ENCODE data around the gene TEC.

The TEC gene

GRCh38 chr4:48205107-48205506 lies 64.5 kb downstream of the TEC start:
- Histone ChIP-seq H2BK120ac (ENCODE audit: low read depth, low read length) (no peak overlapping the region), H2AK5ac (ENCODE audit: low read depth, low read length) (no peak overlapping the region), H3K27me3 (ENCODE audit: control insufficient read depth in 3 of 3, insufficient read depth in 3 of 3, low read depth in 1 of 3, low read length in 3 of 3) (no peaks in the 10 kb centered on the region), H2BK12ac (ENCODE audit: low read length) (no peak overlapping the region), H3K9me3 (replicated peaks in 1 of 2; ENCODE audit: control insufficient read depth in 2 of 2, insufficient read depth in 1 of 2, low read depth in 1 of 2, low read length in 2 of 2) (no peaks in the 10 kb centered on the region), H4K8ac (ENCODE audit: low read depth, low read length) (no peak overlapping the region), H3K18ac (ENCODE audit: low read length) (no peak overlapping the region), H3K36me3 (replicated peaks in 1 of 2; ENCODE audit: control insufficient read depth in 2 of 2, insufficient read depth in 2 of 2, low read length in 2 of 2) (no peaks in the 10 kb centered on the region), H3K9ac (ENCODE audit: low read depth, low read length, poor library complexity) (no peak overlapping the region), H2BK5ac (ENCODE audit: low read length) (no peak overlapping the region), H3K14ac (ENCODE audit: low read length) (no peak overlapping the region), H2AFZ (ENCODE audit: low read length) (no peak overlapping the region), H3K4me1 (ENCODE audit: control insufficient read depth in 2 of 2, insufficient read depth in 1 of 2, low read depth in 1 of 2, low read length in 2 of 2) (no peaks in the 10 kb centered on the region), H3K23ac (ENCODE audit: low read depth, low read length, poor library complexity) (no peak overlapping the region), H3K4ac (ENCODE audit: low read length) (no peak overlapping the region), H3K4me2 (ENCODE audit: insufficient read depth, low read length, poor library complexity, severe bottlenecking) (no peak overlapping the region), H2BK15ac (ENCODE audit: low read length) (no peak overlapping the region), H4K91ac (ENCODE audit: low read depth, low read length, poor library complexity) (no peak overlapping the region), H3K27ac (replicated peaks; ENCODE audit: low read length) (no peak overlapping the region), H3K4me3 (ENCODE audit: low read length in 2 of 2) (no peak overlapping the region), H3K79me1 (ENCODE audit: low read depth, low read length) (no peaks in the 10 kb centered on the region)
- no peak for DNase-seq (ENCODE audit: low spot score)
- WGBS, 2 donors (ENCODE audit: extremely low coverage in 2 of 2, insufficient read length in 2 of 2, insufficient replicate concordance in 1 of 2): no CpG with 5 or more reads among the region's 2 CpGs

- no peaks in the 10 kb centered on the region for H3K9me3 ChIP-seq (replicated peaks in 1 of 2; ENCODE audit: control insufficient read depth in 2 of 2, insufficient read depth in 1 of 2, low read depth in 1 of 2, low read length in 2 of 2)
- H3K4me3 ChIP-seq (ENCODE audit: low read length in 2 of 2): no peak overlapping the region
- no peak overlapping the region for H2AFZ ChIP-seq (ENCODE audit: low read length)
- no peak overlapping the region for H3K27ac ChIP-seq (replicated peaks; ENCODE audit: low read length)
- H3K23ac ChIP-seq (ENCODE audit: low read depth, low read length, poor library complexity): no peak overlapping the region
- H2BK5ac ChIP-seq (ENCODE audit: low read length): no peak overlapping the region
- no peak overlapping the region for H3K4ac ChIP-seq (ENCODE audit: low read length)
- no peak overlapping the region for H4K91ac ChIP-seq (ENCODE audit: low read depth, low read length, poor library complexity)
- H3K9ac ChIP-seq (ENCODE audit: low read depth, low read length, poor library complexity): no peak overlapping the region
- H3K79me1 ChIP-seq (ENCODE audit: low read depth, low read length): no peaks in the 10 kb centered on the region
- no peak for DNase-seq (ENCODE audit: low spot score)
- H2BK12ac ChIP-seq (ENCODE audit: low read length): no peak overlapping the region
- H3K4me2 ChIP-seq (ENCODE audit: insufficient read depth, low read length, poor library complexity, severe bottlenecking): no peak overlapping the region
- no peak overlapping the region for H3K18ac ChIP-seq (ENCODE audit: low read length)
- no CpG with 5 or more reads among the region's 3 CpGs for WGBS, 2 donors (ENCODE audit: extremely low coverage in 2 of 2, insufficient read length in 2 of 2, insufficient replicate concordance in 1 of 2)
- no peak overlapping the region for H4K8ac ChIP-seq (ENCODE audit: low read depth, low read length)
- H2BK15ac ChIP-seq (ENCODE audit: low read length): no peak overlapping the region
- H2BK120ac ChIP-seq (ENCODE audit: low read depth, low read length): no peak overlapping the region
- H3K14ac ChIP-seq (ENCODE audit: low read length): no peak overlapping the region
- H2AK5ac ChIP-seq (ENCODE audit: low read depth, low read length): no peak overlapping the region
- no peaks in the 10 kb centered on the region for H3K4me1 ChIP-seq (ENCODE audit: control insufficient read depth in 2 of 2, insufficient read depth in 1 of 2, low read depth in 1 of 2, low read length in 2 of 2)
- no peaks in the 10 kb centered on the region for H3K36me3 ChIP-seq (replicated peaks in 1 of 2; ENCODE audit: control insufficient read depth in 2 of 2, insufficient read depth in 2 of 2, low read length in 2 of 2)
- H3K27me3 ChIP-seq (ENCODE audit: control insufficient read depth in 3 of 3, insufficient read depth in 3 of 3, low read depth in 1 of 3, low read length in 3 of 3): no peaks in the 10 kb centered on the region
These were observed 65.8 kb downstream of the TEC start for GRCh38 chr4:48203819-48204218.

- no CpG with 5 or more reads among the region's 5 CpGs for WGBS, 2 donors (ENCODE audit: extremely low coverage in 2 of 2, insufficient read length in 2 of 2, insufficient replicate concordance in 1 of 2)
- H4K8ac ChIP-seq (ENCODE audit: low read depth, low read length): no peak overlapping the region
- H3K4me1 ChIP-seq (ENCODE audit: control insufficient read depth in 2 of 2, insufficient read depth in 1 of 2, low read depth in 1 of 2, low read length in 2 of 2): no peaks in the 10 kb centered on the region
- H3K27me3 ChIP-seq (ENCODE audit: control insufficient read depth in 3 of 3, insufficient read depth in 3 of 3, low read depth in 1 of 3, low read length in 3 of 3): no peaks in the 10 kb centered on the region
- no peak overlapping the region for H2BK15ac ChIP-seq (ENCODE audit: low read length)
- no peak overlapping the region for H2AFZ ChIP-seq (ENCODE audit: low read length)
- no peak overlapping the region for H2BK120ac ChIP-seq (ENCODE audit: low read depth, low read length)
- H2AK5ac ChIP-seq (ENCODE audit: low read depth, low read length): no peak overlapping the region
- H3K4ac ChIP-seq (ENCODE audit: low read length): no peak overlapping the region
- H3K79me1 ChIP-seq (ENCODE audit: low read depth, low read length): no peaks in the 10 kb centered on the region
- H2BK12ac ChIP-seq (ENCODE audit: low read length): no peak overlapping the region
- H3K9ac ChIP-seq (ENCODE audit: low read depth, low read length, poor library complexity): no peak overlapping the region
- no peak overlapping the region for H3K14ac ChIP-seq (ENCODE audit: low read length)
- H3K18ac ChIP-seq (ENCODE audit: low read length): no peak overlapping the region
- H2BK5ac ChIP-seq (ENCODE audit: low read length): no peak overlapping the region
- no peak overlapping the region for H4K91ac ChIP-seq (ENCODE audit: low read depth, low read length, poor library complexity)
- no peak for DNase-seq (ENCODE audit: low spot score)
- no peak overlapping the region for H3K4me3 ChIP-seq (ENCODE audit: low read length in 2 of 2)
- no peak overlapping the region for H3K4me2 ChIP-seq (ENCODE audit: insufficient read depth, low read length, poor library complexity, severe bottlenecking)
- H3K23ac ChIP-seq (ENCODE audit: low read depth, low read length, poor library complexity): no peak overlapping the region
- H3K36me3 ChIP-seq (replicated peaks in 1 of 2; ENCODE audit: control insufficient read depth in 2 of 2, insufficient read depth in 2 of 2, low read length in 2 of 2): no peaks in the 10 kb centered on the region
- H3K9me3 ChIP-seq (replicated peaks in 1 of 2; ENCODE audit: control insufficient read depth in 2 of 2, insufficient read depth in 1 of 2, low read depth in 1 of 2, low read length in 2 of 2): no peaks in the 10 kb centered on the region
- no peak overlapping the region for H3K27ac ChIP-seq (replicated peaks; ENCODE audit: low read length)
These were observed 71.9 kb downstream of the TEC start for GRCh38 chr4:48197643-48198237.

- Histone ChIP-seq H3K79me1 (ENCODE audit: low read depth, low read length) (no peaks in the 10 kb centered on the region), H3K9me3 (replicated peaks in 1 of 2; ENCODE audit: control insufficient read depth in 2 of 2, insufficient read depth in 1 of 2, low read depth in 1 of 2, low read length in 2 of 2) (no peaks in the 10 kb centered on the region), H3K36me3 (replicated peaks in 1 of 2; ENCODE audit: control insufficient read depth in 2 of 2, insufficient read depth in 2 of 2, low read length in 2 of 2) (no peaks in the 10 kb centered on the region), H2BK12ac (ENCODE audit: low read length) (no peak overlapping the region), H2AK5ac (ENCODE audit: low read depth, low read length) (no peak overlapping the region), H4K91ac (ENCODE audit: low read depth, low read length, poor library complexity) (no peak overlapping the region), H3K27me3 (ENCODE audit: control insufficient read depth in 3 of 3, insufficient read depth in 3 of 3, low read depth in 1 of 3, low read length in 3 of 3) (no peaks in the 10 kb centered on the region), H3K23ac (ENCODE audit: low read depth, low read length, poor library complexity) (no peak overlapping the region), H3K14ac (ENCODE audit: low read length) (no peak overlapping the region), H2BK5ac (ENCODE audit: low read length) (no peak overlapping the region), H3K9ac (ENCODE audit: low read depth, low read length, poor library complexity) (no peak overlapping the region), H3K18ac (ENCODE audit: low read length) (no peak overlapping the region), H3K27ac (replicated peaks; ENCODE audit: low read length) (no peak overlapping the region), H4K8ac (ENCODE audit: low read depth, low read length) (no peak overlapping the region), H3K4me2 (ENCODE audit: insufficient read depth, low read length, poor library complexity, severe bottlenecking) (no peak overlapping the region), H3K4ac (ENCODE audit: low read length) (no peak overlapping the region), H2BK15ac (ENCODE audit: low read length) (no peak overlapping the region), H2BK120ac (ENCODE audit: low read depth, low read length) (no peak overlapping the region), H3K4me3 (ENCODE audit: low read length in 2 of 2) (no peak overlapping the region), H2AFZ (ENCODE audit: low read length) (no peak overlapping the region), H3K4me1 (ENCODE audit: control insufficient read depth in 2 of 2, insufficient read depth in 1 of 2, low read depth in 1 of 2, low read length in 2 of 2) (no peaks in the 10 kb centered on the region)
- no CpG with 5 or more reads among the region's 9 CpGs for WGBS, 2 donors (ENCODE audit: extremely low coverage in 2 of 2, insufficient read length in 2 of 2, insufficient replicate concordance in 1 of 2)
- DNase-seq (ENCODE audit: low spot score): no peak
These were observed 72.7 kb downstream of the TEC start for GRCh38 chr4:48196758-48197504.

All from neuronal stem cell (in vitro differentiated cells).